HTR-8/SVneo (cell line): ENCODE data around the gene DTHD1.

ENCODE experiments used
- DNase-seq: peaks from one replicate; pipeline ENCODE4 v3.0.0; 2011; ENCODE audit warnings: low spot score, mixed read lengths; ENCODE audit not compliant: insufficient read length
- FAIRE-seq: peaks from 2 replicates; lab custom pipeline; 2011; peaks lifted over from hg19 to GRCh38; lab: Jason Lieb, UNC

The DTHD1 gene

GRCh38 chr4:36312511-36312910, 31.1 kb downstream of the DTHD1 start:
- FAIRE-seq (no peak), DNase-seq (no peak)

GRCh38 chr4:36313301-36313700, 31.9 kb downstream of the DTHD1 start:
- FAIRE-seq = no peak

GRCh38 chr4:36313703-36314102, 32.3 kb downstream of the DTHD1 start:
- DNase-seq (no peak), FAIRE-seq (no peak)

More at GRCh38 chr4:36313301-36313700, 31.9 kb downstream of the DTHD1 start:
- DNase-seq = no peak

- no peak for FAIRE-seq
- DNase-seq = peak; percentile 24
Measured at GRCh38 chr4:36316607-36317006, 35.2 kb downstream of the DTHD1 start.

GRCh38 chr4:36317721-36318120, 36.3 kb downstream of the DTHD1 start:
- DNase-seq (no peak), FAIRE-seq (no peak)

- no peak for DNase-seq
- no peak for FAIRE-seq
Measured at GRCh38 chr4:36320117-36320896, 38.9 kb downstream of the DTHD1 start.

GRCh38 chr4:36321176-36321575, 39.8 kb downstream of the DTHD1 start:
- no peak for DNase-seq
- no peak for FAIRE-seq

- no peak for DNase-seq
- FAIRE-seq = no peak
Measured at GRCh38 chr4:36322921-36323354, 41.5 kb downstream of the DTHD1 start.

- no peak for FAIRE-seq
- no peak for DNase-seq
Measured at GRCh38 chr4:36323816-36324419, 42.5 kb downstream of the DTHD1 start.

GRCh38 chr4:36324808-36325207, 43.4 kb downstream of the DTHD1 start:
- FAIRE-seq = no peak

GRCh38 chr4:36325499-36325898, 44.1 kb downstream of the DTHD1 start:
- FAIRE-seq (no peak), DNase-seq (no peak)

More at GRCh38 chr4:36324808-36325207, 43.4 kb downstream of the DTHD1 start:
- DNase-seq = no peak

- DNase-seq = no peak
- FAIRE-seq = no peak
Measured at GRCh38 chr4:36325926-36326325, 44.5 kb downstream of the DTHD1 start.

GRCh38 chr4:36326476-36327029, 45.1 kb downstream of the DTHD1 start:
- FAIRE-seq = no peak
- DNase-seq = no peak

- no peak for FAIRE-seq
- DNase-seq = no peak
Measured at GRCh38 chr4:36327400-36327799, 46.0 kb downstream of the DTHD1 start.

GRCh38 chr4:36328130-36328529, 46.7 kb downstream of the DTHD1 start:
- DNase-seq (no peak), FAIRE-seq (no peak)

GRCh38 chr4:36329228-36329627, 47.8 kb downstream of the DTHD1 start:
- DNase-seq = no peak

GRCh38 chr4:36330796-36331195, 49.4 kb downstream of the DTHD1 start:
- DNase-seq (no peak), FAIRE-seq (no peak)

More at GRCh38 chr4:36329228-36329627, 47.8 kb downstream of the DTHD1 start:
- FAIRE-seq = no peak

GRCh38 chr4:36332023-36332781, 50.8 kb downstream of the DTHD1 start:
- DNase-seq = no peak
- FAIRE-seq = no peak

- FAIRE-seq (no peak), DNase-seq (no peak)
Measured at GRCh38 chr4:36332782-36333131, 51.3 kb downstream of the DTHD1 start.

- DNase-seq (no peak), FAIRE-seq (no peak)
Measured at GRCh38 chr4:36333303-36333877, 52.0 kb downstream of the DTHD1 start.
